SH-SY5Y (cell line): ENCODE data around the gene MT1H.
A peak's percentile ranks its signal among the peaks of the same experiment; 100 is the strongest.

ENCODE experiments used
- GATA2 ChIP-seq: IDR thresholded peaks from 2 replicates; pipeline ENCODE4 v1.6.1; 2011; ENCODE audit warnings: mild to moderate bottlenecking, low read depth, low read length
- GATA3 ChIP-seq: IDR thresholded peaks from 2 replicates; pipeline ENCODE4 v1.6.1; 2011; ENCODE audit warnings: low read depth, mild to moderate bottlenecking, low read length, moderate library complexity

The MT1H gene

GRCh38 chr16:56686758-56687157 lies 17.1 kb downstream of the MT1H start:
- TF ChIP-seq GATA2 (no peak), GATA3 (no peak)

- TF ChIP-seq GATA2 = no peak
- TF ChIP-seq GATA3 = no peak
Observed at GRCh38 chr16:56688762-56689161, 19.1 kb downstream of the MT1H start.

- TF ChIP-seq GATA2 (no peak), GATA3 (no peak)
Observed at GRCh38 chr16:56689171-56689570, 19.6 kb downstream of the MT1H start.

- no peak for TF ChIP-seq GATA3
Observed at GRCh38 chr16:56690420-56691122, 21.0 kb downstream of the MT1H start.

- TF ChIP-seq GATA3 (no peak), GATA2 (no peak)
Observed at GRCh38 chr16:56691885-56692284, 22.3 kb downstream of the MT1H start.

- TF ChIP-seq GATA3 = no peak
Observed at GRCh38 chr16:56695246-56695645, 25.6 kb downstream of the MT1H start.

- no peak for TF ChIP-seq GATA3
- TF ChIP-seq GATA2 = no peak
Observed at GRCh38 chr16:56697456-56698155, 28.0 kb downstream of the MT1H start.

- TF ChIP-seq GATA3 (no peak), GATA2 (no peak)
Observed at GRCh38 chr16:56700195-56700594, 30.6 kb downstream of the MT1H start.

- no peak for TF ChIP-seq GATA3
- no peak for TF ChIP-seq GATA2
Observed at GRCh38 chr16:56700631-56701030, 31.0 kb downstream of the MT1H start.

- TF ChIP-seq GATA3 (no peak), GATA2 (no peak)
Observed at GRCh38 chr16:56701534-56701933, 31.9 kb downstream of the MT1H start.

GRCh38 chr16:56702836-56703235 lies 33.2 kb downstream of the MT1H start:
- TF ChIP-seq GATA3 = no peak
- TF ChIP-seq GATA2 = no peak

GRCh38 chr16:56708525-56709442 lies 39.2 kb downstream of the MT1H start:
- TF ChIP-seq GATA2 (peak; percentile 86), GATA3 (0 out of 2 replicates have a peak, but pooled peaks have one; percentile 51)

- no peak for TF ChIP-seq GATA2
- TF ChIP-seq GATA3 = no peak
Observed at GRCh38 chr16:56709443-56710040, 39.9 kb downstream of the MT1H start.

GRCh38 chr16:56710181-56710737 lies 40.6 kb downstream of the MT1H start:
- no peak for TF ChIP-seq GATA2
- TF ChIP-seq GATA3 = no peak
